GM18907 (cell line): ENCODE results near the gene MOB1B.
A peak's percentile ranks its signal among the peaks of the same experiment; 100 is the strongest.
"Not testable (repeated sequence)": the region's sequence is repeated elsewhere in the genome, so short reads cannot be mapped to it uniquely, and the experiment has no call there.

Experiments used
- ATAC-seq: cut with Tn5 transposase; IDR thresholded peaks from one replicate; pipeline ENCODE4 v1.9.1; 2021; ENCODE audit warnings: mild to moderate bottlenecking, moderate library complexity; ENCODE audit not compliant: unreplicated experiment

The MOB1B gene

GRCh38 chr4:71004281-71004851 lies 102.2 kb downstream of the MOB1B start:
- ATAC-seq: peak; percentile 51

GRCh38 chr4:71005025-71005424 lies 102.9 kb downstream of the MOB1B start:
- not testable (repeated sequence) for ATAC-seq

DNA sequence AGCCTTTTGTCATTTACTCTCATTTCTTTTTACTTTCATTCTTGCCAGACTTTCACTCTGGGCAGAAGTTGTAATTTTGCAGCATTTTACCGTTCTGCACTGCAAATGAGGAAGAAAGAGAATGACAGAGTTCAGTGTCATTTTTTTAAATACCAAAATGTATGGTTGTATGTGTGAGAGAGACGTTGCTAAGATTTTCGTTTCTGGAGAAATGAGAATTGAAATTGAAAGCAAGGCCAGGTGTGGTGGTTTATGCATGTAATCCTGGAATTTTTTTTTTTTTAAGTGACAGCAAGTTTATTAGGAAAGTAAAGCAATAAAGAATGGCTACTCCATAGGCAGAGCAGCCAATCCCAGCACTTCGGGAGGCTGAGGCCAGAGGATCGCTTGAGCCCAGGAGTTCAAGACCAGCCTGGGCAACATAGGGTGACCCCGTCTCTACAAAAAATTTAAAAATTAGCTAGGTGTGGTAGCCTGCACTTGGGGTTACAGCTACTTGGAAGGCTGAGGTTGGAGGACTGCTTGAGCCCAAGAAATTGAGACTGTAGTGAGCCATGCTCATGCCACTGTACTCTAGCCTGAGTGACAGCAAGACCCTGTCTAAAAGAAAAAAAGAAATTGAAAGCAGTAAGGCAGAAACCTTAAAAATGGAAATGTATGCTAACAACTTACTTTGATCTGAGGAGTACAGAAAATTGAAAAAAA lies 104.2 kb downstream of the MOB1B start:
- ATAC-seq: peak; percentile 86

DNA sequence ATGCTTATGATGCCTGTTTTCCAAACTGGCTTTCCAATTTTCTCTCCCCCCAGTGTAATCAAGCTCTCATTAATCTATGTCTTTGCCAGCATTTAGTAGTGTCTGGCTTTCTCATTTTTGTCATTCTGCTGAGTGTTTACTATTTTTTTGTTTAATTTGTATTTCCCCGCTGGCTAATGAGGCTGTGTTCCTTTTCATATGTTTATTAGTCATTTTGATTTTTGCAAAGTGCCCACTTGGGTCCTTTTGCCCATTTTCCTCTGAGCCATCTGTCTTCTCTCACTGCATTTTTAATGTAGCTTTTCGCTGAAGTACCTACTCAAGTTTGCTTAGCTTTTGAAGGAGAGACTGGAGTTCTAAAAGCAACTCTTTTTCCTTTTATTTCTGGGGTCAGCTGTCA lies 106.0 kb downstream of the MOB1B start:
- no peak for ATAC-seq

GRCh38 chr4:71009086-71009485 lies 106.9 kb downstream of the MOB1B start:
- no peak for ATAC-seq

GRCh38 chr4:71009890-71010588 lies 107.9 kb downstream of the MOB1B start:
- ATAC-seq: peak; percentile 55

DNA sequence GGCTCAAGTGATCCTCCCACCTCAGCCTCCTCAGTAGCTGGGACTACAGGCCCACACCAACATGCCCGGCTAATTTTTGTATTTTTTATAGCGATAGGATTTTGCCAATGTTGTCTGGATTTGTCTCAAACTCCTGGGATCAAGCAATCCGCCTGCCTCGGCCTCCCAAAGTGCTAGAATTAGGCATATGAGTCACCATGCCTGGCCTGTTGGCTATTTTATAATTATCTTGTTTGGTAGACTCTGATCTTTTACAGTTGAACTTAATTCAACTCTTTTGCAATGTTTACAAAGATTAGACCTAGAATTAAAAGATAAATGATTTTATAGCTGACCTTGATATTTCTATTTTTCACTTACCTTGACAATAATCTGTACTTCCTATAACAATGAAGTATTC lies 109.3 kb downstream of the MOB1B start:
- ATAC-seq: no peak

GRCh38 chr4:71017391-71017790 lies 115.2 kb downstream of the MOB1B start:
- not testable (repeated sequence) for ATAC-seq

- ATAC-seq: no peak
Observed at GRCh38 chr4:71020611-71021010, 118.4 kb downstream of the MOB1B start.

- no peak for ATAC-seq
Observed at GRCh38 chr4:71025654-71026053, 123.5 kb downstream of the MOB1B start.

DNA sequence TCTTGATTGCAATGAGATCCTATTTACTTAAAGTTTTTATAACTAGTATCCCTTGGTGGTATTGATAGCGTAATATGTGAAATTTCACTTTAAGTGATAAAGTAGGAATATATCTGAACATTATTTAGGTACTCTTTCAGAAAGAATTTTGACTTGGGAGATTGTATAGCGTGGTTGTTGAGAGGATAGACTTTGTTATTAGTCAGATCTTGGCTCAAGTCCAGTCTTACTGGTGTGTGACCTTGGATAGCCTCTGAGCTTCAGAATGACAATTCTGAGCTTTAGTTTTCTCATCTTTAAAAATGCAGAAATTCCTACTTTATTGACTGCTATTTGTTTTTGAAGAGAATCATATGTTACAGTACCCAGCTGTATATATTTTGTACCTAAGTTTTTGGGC lies 123.9 kb downstream of the MOB1B start:
- ATAC-seq: no peak

DNA sequence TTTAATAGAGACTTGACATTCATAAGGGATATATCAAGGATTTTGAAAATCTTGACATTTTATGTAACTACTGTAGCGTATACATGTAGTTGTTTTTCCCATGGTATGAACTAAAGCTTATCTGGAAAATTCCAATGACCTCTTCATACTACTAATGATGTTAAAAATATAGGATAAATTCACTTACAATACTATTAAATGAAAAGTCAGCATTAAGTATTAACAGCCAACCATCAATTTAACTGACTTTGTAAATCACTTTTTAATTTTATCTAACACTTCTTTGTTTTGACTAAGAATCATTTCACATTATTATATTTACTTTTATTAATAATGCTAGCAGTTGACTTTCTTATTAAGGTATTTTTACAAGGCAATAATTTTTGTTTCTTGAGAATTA lies 125.4 kb downstream of the MOB1B start:
- ATAC-seq: no peak

GRCh38 chr4:71029504-71029903 lies 127.3 kb downstream of the MOB1B start:
- ATAC-seq: no peak

GRCh38 chr4:71032106-71032505 lies 129.9 kb downstream of the MOB1B start:
- not testable (repeated sequence) for ATAC-seq
